Measurements from ENCODE around the gene DNAJC5. TPM values are rescaled to one million over a fixed set of nuclear protein-coding genes. Genes with fewer than 3 reads are reported as not detected.
"Not testable (repeated sequence)": the region's sequence is repeated elsewhere in the genome, so short reads cannot be mapped to it uniquely, and the experiment has no call there.

DNAJC5 gene
- total RNA-seq, 6 donors from 2014 or later, result 44.6 to 66.0 (median 60.7) TPM

GRCh38 chr20:63864978-63865640 is 29.8 kb upstream of the DNAJC5 start, which contains the start of gene TPD52L2:
Gene TPD52L2, plus strand, starts transcription at chr20:63865270. Its CDS starts 96 bp downstream, at chr20:63865366.
- TF ChIP-seq POLR2A (IDR thresholded peaks at IDR 0.05), result peak in 3 of 4 donors; percentile 86 to 95 (median 87)
- peak in 1 of 6 experiments; percentile 9 for TF ChIP-seq CTCF (IDR thresholded peaks at IDR 0.05)
- peak; percentile 95 to 97 for TF ChIP-seq POLR2AphosphoS5 (IDR thresholded peaks at IDR 0.05)
- TF ChIP-seq EP300 (IDR thresholded peaks at IDR 0.05), result peak in 1 of 4 donors; percentile 14
- Histone ChIP-seq H3K9me3 (no peaks in the 10 kb centered on the region), H3K27ac (peak within 1 kb of the TSS; percentile 93 to 99 (median 97)), H3K36me3 (peaks cover 10 to 36% (median 29%) of the 10 kb centered on the region in 4 donors), H3K4me1 (peaks cover 28 to 56% (median 32%) of the 10 kb centered on the region in 4 donors), H3K27me3 (no peaks in the 10 kb centered on the region), H3K4me3 (peak within 1 kb of the TSS; percentile 79 to 92 (median 84))
- WGBS, 2 donors, result 1 to 2% methylated on average over 39 to 45 of the region's 68 CpGs
- ATAC-seq (ENCODE audit: low FRiP score in 2 of 2) (peak; percentile 95 to 97), DNase-seq (peak; percentile 97 to 99)

- not testable (repeated sequence) for H3K9me3 ChIP-seq; ATAC-seq (ENCODE audit: low FRiP score in 2 of 2); H3K4me3 ChIP-seq; H3K27me3 ChIP-seq; DNase-seq; H3K27ac ChIP-seq
- Histone ChIP-seq H3K36me3 (peaks cover 14 to 44% (median 32%) of the 10 kb centered on the region in 4 donors), H3K4me1 (peaks cover 28 to 44% (median 31%) of the 10 kb centered on the region in 4 donors)
- 93 to 95% methylated on average over 13 of the region's 13 CpGs for WGBS, 2 donors
These were observed 27.9 kb upstream of the DNAJC5 start for GRCh38 chr20:63867042-63867441.

- 94 to 95% methylated on average over 5 of the region's 5 CpGs for WGBS, 2 donors
- no peak for ATAC-seq (ENCODE audit: low FRiP score in 2 of 2)
- DNase-seq, result no peak
- no peak overlapping the region for H3K4me3 ChIP-seq
- no peak overlapping the region for H3K27ac ChIP-seq
- peaks cover 14 to 49% (median 36%) of the 10 kb centered on the region in 4 donors for H3K36me3 ChIP-seq
- H3K9me3 ChIP-seq, result no peaks in the 10 kb centered on the region
- H3K4me1 ChIP-seq, result peaks cover 27 to 34% (median 32%) of the 10 kb centered on the region in 4 donors
- H3K27me3 ChIP-seq, result no peaks in the 10 kb centered on the region
- no peak for TF ChIP-seq CTCF (IDR thresholded peaks at IDR 0.05)
- TF ChIP-seq EP300 (IDR thresholded peaks at IDR 0.05), result no peak
- TF ChIP-seq POLR2AphosphoS5 (IDR thresholded peaks at IDR 0.05), result no peak
- TF ChIP-seq POLR2A (IDR thresholded peaks at IDR 0.05), result no peak
These were observed 26.7 kb upstream of the DNAJC5 start for GRCh38 chr20:63868264-63868663.

DNA sequence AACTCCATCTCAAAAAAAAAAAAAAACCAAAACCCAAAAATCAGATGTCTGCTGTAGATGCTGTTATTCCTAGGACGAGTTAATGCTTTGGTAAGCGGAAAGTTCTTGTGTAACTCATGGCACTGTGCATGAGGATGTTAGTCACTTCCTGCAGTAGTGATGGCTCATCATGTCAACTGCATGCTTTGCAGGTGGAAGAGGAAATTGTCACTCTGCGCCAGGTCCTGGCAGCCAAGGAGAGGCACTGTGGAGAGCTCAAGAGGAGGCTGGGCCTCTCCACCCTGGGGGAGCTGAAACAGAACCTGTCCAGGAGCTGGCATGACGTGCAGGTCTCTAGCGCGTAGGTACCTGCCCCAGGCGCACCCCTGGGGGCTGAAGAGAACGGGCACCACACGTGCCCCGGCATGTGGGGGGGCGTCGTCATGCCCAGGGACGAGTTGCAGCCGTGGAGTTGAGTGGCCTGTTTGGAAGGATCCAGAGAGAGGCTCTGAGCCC is 21.4 kb upstream of the DNAJC5 start:
- peaks cover 0 to 12% (median 8%) of the 10 kb centered on the region in 4 donors for H3K4me1 ChIP-seq
- DNase-seq (peak; percentile 77 to 79), ATAC-seq (ENCODE audit: low FRiP score in 2 of 2) (peak; percentile 75 to 90)
- WGBS, 2 donors, result 63 to 69% methylated on average over 7 to 14 of the region's 14 CpGs
- H3K4me3 ChIP-seq, result peak overlapping the region in 1 of 4 donors; percentile 19
- no peaks in the 10 kb centered on the region for H3K9me3 ChIP-seq
- peak overlapping the region; percentile 77 to 86 (median 82) for H3K27ac ChIP-seq
- H3K36me3 ChIP-seq, result peaks cover 28 to 95% (median 83%) of the 10 kb centered on the region in 4 donors
- H3K27me3 ChIP-seq, result no peaks in the 10 kb centered on the region
- TF ChIP-seq POLR2AphosphoS5 (IDR thresholded peaks at IDR 0.05) (peak; percentile 88 to 96), CTCF (IDR thresholded peaks at IDR 0.05) (no peak), EP300 (IDR thresholded peaks at IDR 0.05) (peak in 3 of 4 donors; percentile 32 to 97 (median 75)), POLR2A (IDR thresholded peaks at IDR 0.05) (peak in 1 of 4 donors; percentile 56)

DNA sequence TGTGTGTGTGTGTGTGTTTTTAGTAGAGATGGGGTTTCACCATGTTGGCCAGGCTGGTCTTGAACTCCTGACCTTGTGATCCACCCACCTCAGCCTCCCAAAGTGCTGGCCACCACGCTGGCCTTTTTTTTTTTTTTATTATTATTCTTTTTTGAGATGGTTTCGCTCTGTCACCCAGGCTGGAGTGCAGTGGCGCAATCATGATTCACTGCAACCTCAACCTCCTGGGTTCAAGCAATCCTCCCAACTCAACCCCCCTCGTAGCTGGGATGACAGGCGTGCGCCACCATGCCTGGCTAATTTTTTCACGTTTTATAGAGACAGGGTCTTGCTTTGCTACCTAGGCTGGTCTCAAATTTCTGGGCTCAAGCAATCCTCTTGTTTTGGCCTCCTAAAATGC is 20.7 kb upstream of the DNAJC5 start:
- peaks cover 25 to 95% (median 83%) of the 10 kb centered on the region in 4 donors for H3K36me3 ChIP-seq

More for the DNA sequence above, 20.7 kb upstream of the DNAJC5 start:
- not testable (repeated sequence) for H3K27me3 ChIP-seq; ATAC-seq (ENCODE audit: low FRiP score in 2 of 2); H3K4me3 ChIP-seq; H3K9me3 ChIP-seq
- H3K27ac ChIP-seq, result peak overlapping the region; percentile 67 to 86 (median 82)
- 81 to 82% methylated on average over 7 of the region's 7 CpGs for WGBS, 2 donors
- peaks cover 0 to 12% (median 8%) of the 10 kb centered on the region in 4 donors for H3K4me1 ChIP-seq
- DNase-seq, result peak in 1 of 2 donors; percentile 60

All from upper lobe of left lung (tissue), 6 donors.